NCI-H187 (cell line): ENCODE data around the gene ANO7.

Experiments used
- DNase-seq, 2 experiments: peaks; one replicate each; lab custom pipeline; 2025; lab: John Stamatoyannopoulos, UW

ANO7 gene

GRCh38 chr2:241228081-241228859 is 39.8 kb downstream of the ANO7 start:
- no peak for DNase-seq

- DNase-seq: no peak
These were observed 40.5 kb downstream of the ANO7 start for GRCh38 chr2:241228860-241229516.

GRCh38 chr2:241229563-241230401 is 41.3 kb downstream of the ANO7 start:
- DNase-seq: no peak

- no peak for DNase-seq
These were observed 42.0 kb downstream of the ANO7 start for GRCh38 chr2:241230435-241230834.

GRCh38 chr2:241232736-241233575 is 44.5 kb downstream of the ANO7 start:
- DNase-seq: no peak

- no peak for DNase-seq
These were observed 45.8 kb downstream of the ANO7 start for GRCh38 chr2:241234066-241234790.

GRCh38 chr2:241234962-241235740 is 46.7 kb downstream of the ANO7 start:
- DNase-seq: no peak

GRCh38 chr2:241235859-241236593 is 47.5 kb downstream of the ANO7 start:
- DNase-seq: no peak

- no peak for DNase-seq
These were observed 48.6 kb downstream of the ANO7 start for GRCh38 chr2:241237047-241237446.

- DNase-seq: no peak
These were observed 49.5 kb downstream of the ANO7 start for GRCh38 chr2:241237949-241238371.

- no peak for DNase-seq
These were observed 50.3 kb downstream of the ANO7 start for GRCh38 chr2:241238693-241239198.

GRCh38 chr2:241239552-241240202 is 51.2 kb downstream of the ANO7 start:
- DNase-seq: no peak

GRCh38 chr2:241240320-241241004 is 52.0 kb downstream of the ANO7 start:
- DNase-seq: no peak

GRCh38 chr2:241241669-241242068 is 53.2 kb downstream of the ANO7 start:
- DNase-seq: no peak

GRCh38 chr2:241242306-241242705 is 53.8 kb downstream of the ANO7 start:
- no peak for DNase-seq

- DNase-seq: no peak
These were observed 55.9 kb downstream of the ANO7 start for GRCh38 chr2:241244368-241244767.

- DNase-seq: no peak
These were observed 59.8 kb downstream of the ANO7 start for GRCh38 chr2:241248289-241248688.

- DNase-seq: no peak
These were observed 60.4 kb downstream of the ANO7 start for GRCh38 chr2:241248897-241249296.
